CD4-positive, alpha-beta T cell treated with Interleukin-10 for 1 hour (primary cell): Measurements from ENCODE around the gene TRPM8.
"Not testable (repeated sequence)": the region's sequence is repeated elsewhere in the genome, so short reads cannot be mapped to it uniquely, and the experiment has no call there.

Experiments
- DNase-seq: peaks from one replicate; pipeline ENCODE4 v3.0.0-alpha.2; 2020

The TRPM8 gene

DNA sequence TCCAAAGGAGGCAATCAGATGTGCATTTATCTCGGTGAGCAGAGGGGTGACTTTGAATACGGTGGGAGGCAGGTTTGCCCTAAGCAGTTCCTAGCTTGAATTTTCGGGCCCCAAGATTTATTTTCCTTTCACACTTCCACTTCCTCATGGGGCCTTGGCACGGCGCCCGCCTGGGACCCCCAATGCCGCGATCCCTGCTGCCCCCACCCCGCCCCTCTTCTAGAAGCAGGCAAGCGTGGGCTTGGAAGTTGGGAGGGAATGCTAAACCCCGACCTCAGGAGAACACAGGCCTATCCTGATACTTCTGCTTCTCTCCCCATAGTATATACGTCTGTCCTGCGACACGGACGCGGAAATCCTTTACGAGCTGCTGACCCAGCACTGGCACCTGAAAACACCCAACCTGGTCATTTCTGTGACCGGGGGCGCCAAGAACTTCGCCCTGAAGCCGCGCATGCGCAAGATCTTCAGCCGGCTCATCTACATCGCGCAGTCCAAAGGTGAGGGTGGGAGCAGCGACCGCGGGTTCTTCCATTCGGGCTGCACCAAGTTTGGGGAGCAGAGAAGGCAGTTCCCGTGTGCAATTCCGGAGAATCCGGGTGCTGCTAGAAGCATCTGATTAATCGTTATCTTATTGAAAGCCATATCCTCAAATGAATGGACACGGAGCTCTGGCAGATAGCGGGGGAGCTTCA lies 21.6 kb downstream of the TRPM8 start:
- no peak for DNase-seq

DNA sequence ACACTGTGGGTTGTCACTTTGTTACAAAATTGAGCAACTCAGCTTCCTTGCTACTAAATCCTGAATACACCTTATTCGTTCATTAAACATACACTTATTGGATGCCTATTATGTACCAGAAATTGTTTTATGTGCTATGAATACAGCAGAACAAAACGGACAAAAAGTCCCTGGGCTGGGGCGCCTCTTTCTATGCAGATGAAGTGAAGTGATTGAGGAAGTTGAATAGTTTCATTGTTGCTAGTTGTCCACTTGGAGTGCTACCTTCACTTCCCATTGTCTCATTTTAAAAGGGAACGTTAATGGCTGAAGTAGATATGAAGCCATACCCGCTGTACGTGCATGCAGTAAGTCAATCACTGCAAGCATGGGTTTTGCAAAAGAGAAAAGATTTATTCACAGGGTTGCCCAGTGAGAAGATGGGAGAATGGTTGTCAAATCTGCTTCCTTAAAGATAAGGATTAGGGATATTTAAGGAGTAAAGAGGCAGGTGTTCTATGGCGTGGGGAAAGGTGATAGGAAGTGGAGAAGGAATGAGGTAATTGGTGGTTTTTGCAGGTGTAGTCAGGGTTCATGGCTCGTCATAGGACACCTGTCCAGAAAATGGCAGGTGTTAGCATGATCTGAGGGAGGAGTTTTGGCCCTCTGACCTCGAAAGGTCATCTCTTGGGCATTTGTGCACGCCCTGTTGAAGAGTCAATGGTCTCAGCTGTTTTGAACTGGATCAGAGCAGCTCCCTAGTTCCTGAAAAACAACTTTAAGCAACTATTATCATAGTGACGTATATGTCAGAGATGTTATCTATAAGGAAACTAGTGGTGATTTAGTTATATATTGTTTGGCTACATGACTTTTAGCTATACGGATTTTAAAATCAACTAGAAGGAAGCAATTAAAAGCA lies 23.5 kb downstream of the TRPM8 start:
- DNase-seq: no peak

DNA sequence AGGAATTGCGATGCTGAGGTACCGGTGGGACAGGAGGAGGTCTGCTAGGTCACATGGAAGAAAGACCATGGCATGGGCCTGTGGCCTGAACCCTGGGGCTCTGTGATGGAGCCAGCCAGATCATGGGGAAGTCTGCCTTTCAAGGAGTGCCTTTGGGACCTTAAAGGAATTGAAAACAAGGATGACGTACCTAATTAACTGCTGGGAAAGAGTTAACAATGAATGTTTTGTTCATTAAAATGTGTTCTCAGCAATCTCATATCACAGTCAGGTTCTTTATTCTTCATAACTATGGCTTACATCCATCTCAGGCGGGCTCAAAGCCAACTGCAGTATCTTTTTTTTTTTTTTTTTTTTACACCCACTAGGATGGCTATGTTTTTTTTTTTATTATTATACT lies 25.6 kb downstream of the TRPM8 start:
- no peak for DNase-seq

DNA sequence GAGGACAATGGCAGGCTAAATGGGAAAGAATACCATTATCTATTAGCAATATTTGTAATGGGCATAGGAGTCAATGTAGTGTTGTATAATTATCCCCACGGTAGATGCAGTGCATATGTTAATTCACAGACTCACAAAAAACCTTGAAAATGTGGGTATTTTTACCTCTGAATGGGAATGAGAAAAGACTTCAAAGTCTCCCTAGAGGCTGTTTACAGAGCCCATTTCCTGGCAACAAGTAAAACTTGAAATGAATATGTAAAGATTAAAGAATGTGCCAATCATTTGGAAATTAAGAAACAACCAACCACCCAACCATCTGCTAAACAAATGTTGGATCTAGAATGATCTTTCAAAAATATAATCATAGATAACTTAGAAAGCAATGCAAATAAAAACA lies 27.1 kb downstream of the TRPM8 start:
- no peak for DNase-seq

DNA sequence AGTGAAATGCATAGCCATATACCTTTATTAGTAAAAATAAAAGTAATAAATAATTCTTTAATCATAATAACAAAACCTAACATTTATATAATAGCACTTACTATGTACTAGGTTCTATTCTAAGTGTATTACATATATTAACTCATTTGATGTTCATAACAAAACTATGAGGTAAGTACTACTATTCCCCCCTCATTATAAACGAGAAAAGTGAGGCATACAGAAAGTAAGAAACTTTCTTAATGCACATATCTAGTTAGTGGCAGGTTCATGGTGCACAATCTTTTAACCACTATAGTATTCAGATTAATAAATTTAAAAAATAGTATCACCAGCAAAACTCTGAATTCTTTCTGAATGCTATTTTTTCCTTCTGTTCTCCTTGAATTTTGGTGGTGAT lies 27.5 kb downstream of the TRPM8 start:
- DNase-seq: no peak

DNA sequence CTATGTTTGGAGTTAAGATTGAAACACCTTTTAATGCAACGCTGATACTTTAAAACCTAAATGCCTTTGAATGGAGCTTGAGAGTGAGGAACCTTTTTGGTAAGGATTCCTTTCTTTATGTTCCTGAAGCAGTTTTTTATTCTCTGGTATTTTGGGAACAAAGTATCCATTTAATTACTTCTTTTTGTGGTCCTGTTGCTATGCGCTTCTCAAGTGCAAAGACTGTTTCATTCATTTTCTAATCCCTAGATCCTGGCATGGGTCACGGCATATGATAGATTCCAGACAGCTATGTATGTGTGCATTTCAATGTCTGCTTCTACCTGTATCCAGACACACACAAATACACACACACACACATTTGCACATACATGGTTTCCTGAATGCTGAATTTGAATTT lies 28.0 kb downstream of the TRPM8 start:
- no peak for DNase-seq

DNA sequence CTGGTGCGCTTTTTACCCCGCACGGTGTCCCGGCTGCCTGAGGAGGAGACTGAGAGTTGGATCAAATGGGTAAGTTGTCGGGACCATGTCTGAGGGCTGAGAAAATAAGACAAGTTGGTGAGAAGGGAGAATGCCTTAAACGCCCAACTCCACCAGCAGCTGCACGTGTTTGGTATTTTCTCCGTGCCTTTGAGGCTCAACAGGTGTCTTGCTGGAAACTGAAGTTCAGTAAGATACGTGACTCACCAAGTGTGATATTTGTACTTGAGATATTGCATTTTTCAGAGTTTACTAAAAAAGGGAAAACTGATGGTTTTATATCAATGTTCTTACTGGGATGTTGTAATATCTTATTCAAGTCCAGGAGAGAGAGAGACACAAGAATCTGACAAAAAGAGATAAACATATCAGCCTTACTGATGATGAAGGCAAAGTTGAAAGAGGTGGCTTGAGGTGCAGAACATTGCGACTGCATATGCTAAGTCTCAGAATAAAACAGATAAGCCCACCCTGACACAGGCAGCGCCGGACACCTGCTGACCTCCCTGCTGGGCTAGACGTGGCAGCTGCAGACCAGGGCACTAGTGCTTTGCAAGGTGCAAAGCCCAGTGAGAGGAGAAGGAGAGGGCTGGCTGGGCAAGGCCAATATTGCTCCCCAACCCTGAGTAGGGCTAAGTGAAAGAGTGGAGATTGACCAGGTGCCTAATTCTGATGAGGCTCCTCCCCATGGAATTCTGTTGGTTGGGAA lies 33.1 kb downstream of the TRPM8 start:
- no peak for DNase-seq

DNA sequence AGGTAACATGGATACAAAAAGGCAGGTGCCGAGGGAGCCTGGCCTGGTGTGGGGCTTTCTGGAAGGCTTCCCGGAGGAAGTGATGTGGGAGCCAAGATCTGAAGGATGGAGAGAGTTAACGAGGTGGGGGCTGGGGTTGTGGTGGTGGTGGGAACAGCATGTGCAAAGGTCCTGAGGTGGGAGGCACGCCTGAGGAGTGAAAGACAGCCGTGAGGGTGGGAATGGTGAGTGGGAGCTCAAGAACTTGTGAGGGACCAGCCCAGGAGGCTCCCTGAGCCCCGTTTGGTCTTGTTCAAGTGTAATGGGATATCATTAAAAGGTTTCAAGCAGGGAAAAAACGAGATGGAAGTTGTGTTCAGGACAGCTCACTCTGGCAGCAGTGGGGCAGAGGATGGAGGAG lies 35.2 kb downstream of the TRPM8 start:
- no peak for DNase-seq

DNA sequence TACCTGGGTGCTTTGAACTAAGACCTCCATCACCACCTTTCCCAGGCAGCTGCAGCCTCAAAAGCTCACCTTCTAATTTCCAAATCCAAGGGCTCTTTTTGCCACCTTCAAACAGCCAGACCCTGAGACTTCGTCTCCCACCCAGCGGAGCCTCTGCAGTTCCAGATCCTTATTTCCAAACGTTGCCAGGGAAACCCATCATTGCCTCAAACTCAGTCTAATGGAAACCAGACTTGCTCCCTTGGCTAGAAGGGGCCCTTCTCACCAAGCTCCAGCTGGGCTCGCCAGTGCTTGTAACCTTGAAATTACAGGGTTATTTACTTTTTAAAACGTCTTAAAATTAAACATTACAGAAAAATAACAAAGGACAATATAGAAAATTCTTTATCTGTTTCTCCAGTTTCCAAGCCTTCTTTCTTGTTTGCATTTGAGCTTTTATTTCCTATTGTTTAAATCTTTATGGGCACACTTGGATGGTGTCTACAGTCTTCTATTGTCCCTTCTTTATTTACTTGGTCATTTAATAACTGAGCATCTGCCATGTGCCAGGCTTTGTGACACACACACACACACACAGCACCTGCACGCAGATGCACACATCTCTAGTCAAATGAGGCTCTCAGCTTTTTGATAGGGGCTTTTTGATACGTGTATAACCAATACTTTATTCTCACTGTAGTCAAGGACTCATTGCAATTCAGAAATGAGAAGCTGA lies 36.1 kb downstream of the TRPM8 start:
- no peak for DNase-seq

DNA sequence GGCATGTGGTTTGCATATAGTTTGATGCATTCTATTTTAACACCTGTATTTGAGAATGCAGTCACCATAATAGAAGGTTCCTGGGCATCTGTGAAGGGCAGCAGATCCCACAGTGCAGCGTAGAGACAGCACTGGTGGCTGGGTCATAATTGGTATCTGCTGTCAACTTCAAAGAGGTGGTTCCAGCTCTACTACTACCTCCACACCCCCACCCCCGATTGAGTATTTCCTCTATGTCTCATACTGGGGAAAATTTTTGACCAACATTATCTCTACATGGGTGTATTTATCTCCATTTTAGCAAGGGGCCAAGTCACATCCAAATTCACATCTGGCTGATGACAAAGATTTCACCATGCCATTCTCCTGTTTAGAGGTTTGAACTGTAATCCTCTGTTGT lies 43.0 kb downstream of the TRPM8 start:
- DNase-seq: no peak

DNA sequence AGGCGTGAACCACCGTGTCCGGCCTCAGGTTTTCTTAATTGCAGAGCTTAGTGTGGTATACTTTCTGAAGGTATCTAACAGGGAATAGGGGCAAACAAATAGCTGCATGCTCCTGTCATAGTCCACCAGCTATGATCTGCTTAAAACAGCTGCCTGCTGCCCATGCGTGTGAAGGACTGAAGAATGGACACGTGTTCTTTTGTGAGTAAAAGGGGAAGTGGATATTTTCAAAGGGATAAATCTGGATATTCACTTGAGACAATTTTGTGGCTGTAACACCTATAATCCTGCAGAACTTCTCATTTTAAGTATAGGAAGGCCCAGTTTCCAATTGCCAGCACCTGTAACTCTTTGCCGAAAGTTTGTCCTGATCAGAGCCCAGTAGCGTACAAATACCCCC lies 44.7 kb downstream of the TRPM8 start:
- no peak for DNase-seq

DNA sequence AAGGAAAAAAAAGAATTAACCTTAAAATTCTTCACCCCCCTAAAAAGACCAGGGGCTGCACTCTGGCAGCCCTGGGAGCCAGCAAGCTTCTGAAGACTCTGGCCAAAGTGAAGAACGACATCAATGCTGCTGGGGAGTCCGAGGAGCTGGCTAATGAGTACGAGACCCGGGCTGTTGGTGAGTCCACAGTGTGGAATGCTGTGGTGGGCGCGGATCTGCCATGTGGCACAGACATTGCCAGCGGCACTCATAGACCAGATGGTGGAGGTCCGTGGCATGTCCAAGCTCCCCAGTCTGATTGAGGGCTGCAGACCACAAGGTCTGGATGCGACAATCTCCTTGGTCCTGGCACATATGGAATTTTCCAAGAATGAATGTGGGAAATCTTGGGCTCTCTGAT lies 47.4 kb downstream of the TRPM8 start:
- DNase-seq: no peak

DNA sequence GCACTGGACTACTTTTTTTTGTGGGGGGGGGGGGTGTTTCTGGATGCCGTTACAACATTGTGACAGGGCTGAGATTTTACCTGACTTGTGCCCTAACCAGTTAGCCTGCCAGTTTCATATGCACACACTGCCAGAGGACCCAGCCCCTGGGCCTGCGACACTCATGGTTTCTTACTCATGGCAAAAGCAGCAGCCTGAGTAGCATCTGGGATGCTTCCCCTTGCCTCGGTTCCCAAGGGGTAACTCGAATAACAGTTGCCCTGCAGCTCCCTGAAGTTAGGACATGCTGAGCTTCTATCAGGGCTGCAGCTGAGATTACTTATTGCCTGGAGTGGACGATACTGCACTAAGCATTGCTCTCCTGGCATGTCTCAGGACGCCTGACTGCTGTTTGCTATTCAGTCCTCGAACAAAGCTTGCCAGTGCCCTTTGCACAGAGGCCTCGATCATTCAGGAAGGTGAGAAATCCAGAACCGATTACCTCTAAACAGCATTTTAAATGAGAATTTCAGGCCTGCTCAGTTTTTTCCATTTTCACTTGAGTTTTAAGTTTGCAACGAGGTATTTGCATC lies 47.9 kb downstream of the TRPM8 start:
- DNase-seq: no peak

DNA sequence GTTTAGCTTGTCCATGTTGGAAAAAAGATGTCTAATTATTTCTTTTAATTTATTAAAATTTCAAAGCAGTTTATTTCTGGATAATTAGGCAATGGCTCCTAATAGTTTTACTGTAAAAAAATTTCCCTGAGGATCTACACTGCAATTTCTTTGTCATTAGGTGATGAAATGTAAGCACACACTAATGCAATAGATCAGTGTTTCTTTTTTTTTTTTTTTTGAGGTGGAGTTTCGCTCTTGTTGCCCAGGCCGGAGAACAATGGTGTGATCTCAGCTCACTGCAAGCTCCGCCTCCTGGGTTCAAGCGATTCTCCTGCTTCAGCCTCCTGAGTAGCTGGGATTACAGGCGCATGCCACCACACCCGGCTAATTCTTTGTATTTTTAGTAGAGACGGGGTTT lies 48.5 kb downstream of the TRPM8 start:
- not testable (repeated sequence) for DNase-seq

DNA sequence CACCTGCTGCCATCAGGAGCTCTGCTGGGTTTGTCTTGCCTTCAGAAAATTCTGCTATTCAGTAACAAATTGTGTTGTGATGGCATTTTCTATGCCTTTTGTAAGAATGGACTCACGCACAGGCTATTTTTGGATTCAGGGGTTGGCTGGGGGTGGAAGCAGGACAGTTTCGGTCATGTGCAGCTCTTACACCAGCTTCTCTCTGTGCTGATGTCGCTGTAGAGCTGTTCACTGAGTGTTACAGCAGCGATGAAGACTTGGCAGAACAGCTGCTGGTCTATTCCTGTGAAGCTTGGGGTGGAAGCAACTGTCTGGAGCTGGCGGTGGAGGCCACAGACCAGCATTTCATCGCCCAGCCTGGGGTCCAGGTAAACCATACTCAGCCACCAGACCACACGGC lies 49.2 kb downstream of the TRPM8 start:
- DNase-seq: no peak

DNA sequence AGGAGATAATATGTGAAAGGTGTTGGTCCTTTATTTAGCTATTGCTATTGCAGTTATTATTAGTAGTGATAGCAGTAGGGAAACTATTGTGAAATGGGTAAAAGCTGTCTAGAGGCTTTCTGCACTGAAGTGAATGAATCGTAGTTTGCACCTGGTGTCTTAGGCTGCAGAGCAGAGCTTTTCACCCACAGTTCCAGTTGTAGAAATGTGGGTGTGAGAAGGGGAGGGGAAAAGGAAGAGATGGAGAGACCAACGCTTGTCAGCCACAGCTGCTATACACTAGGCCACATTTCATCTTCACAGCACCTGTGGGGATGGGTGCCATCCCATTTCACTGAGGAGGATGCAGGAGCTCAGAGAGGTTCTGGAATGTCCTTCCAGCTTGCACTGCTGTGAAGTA lies 50.0 kb downstream of the TRPM8 start:
- no peak for DNase-seq

DNA sequence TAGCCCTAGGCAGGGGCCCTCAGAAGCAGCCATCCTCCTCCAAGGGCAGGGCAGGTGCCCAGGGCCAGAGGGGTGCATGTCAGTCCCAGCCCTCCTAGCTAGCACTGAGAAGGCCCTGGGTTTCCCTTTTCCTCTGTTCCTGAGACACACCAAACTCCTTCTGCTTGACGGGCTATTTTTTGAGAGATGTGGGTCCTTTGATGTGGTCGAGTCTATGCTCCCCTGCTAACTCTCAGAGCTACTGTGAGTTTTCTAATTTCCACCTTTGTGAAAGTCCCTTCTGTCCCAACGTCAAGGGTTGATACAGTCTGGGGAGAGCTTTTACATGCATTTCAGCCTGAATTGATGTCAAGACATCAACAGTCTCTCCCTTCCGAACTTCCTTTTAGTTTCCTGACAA lies 51.4 kb downstream of the TRPM8 start:
- no peak for DNase-seq

DNA sequence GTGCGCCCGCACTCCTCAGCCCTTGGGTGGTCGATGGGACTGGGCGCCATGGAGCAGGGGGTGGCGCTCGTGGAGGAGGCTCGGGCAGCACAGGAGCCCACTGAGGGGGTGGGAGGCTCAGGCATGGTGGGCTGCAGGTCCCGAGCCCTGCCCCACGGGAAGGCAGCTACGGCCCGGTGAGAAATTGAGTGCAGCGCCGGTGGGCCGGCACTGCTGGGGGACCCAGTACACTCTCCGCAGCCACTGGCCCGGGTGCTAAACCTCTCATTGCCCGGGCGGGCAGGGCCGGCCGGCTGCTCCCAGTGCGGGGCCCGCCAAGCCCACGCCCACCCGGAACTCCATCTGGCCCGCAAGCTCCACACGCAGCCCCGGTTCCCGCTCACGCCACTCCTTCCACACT lies 55.3 kb downstream of the TRPM8 start:
- DNase-seq: not testable (repeated sequence)

DNA sequence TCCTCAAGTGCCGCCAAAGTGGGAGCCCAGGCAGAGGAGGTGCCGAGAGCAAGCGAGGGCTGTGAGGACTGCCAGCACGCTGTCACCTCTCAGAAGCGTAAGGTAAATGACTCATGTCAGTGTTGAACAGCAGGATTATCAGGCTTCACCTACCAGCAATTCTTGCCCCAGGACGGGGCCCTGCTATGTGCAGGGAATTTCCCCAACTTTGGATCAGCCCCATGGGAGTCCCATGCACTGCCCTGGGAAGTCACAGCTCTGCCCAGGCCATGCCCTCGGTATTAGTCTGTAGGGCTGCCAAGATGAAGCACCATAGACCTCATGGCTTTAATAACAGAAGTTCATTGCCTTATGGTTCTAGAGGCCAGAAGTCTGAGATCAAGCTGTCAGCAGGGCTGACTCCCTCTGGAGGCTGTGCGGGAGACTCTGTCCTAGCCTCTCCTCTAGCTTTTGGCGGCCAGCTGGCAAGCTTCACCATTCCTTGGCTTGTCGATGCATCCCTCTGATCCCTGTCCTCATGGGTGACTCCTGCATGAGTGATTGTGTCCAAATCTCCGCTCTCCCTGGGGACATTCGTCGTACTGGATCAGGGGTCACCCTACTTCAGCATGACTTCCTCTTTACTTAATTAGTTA lies 55.9 kb downstream of the TRPM8 start:
- no peak for DNase-seq

DNA sequence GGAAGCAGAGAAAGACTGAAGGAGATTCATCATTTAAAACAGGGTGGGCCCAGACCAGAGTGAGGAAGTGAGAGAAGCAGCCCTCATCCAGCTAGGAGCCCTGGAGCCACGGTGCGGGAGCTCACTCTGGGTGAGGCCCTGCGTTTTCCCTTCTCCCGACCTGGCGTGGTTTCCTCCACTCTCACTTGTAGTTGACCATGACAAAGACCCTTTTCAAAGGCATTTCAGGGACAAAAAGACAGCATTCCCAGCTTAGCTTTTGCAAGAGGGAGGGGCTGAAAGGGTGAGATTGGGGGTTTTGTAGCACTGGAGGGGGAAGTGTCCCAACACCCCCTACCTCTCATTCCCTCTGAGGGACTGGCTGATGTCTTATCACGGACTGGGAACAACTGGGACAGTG lies 56.6 kb downstream of the TRPM8 start:
- DNase-seq: no peak

DNA sequence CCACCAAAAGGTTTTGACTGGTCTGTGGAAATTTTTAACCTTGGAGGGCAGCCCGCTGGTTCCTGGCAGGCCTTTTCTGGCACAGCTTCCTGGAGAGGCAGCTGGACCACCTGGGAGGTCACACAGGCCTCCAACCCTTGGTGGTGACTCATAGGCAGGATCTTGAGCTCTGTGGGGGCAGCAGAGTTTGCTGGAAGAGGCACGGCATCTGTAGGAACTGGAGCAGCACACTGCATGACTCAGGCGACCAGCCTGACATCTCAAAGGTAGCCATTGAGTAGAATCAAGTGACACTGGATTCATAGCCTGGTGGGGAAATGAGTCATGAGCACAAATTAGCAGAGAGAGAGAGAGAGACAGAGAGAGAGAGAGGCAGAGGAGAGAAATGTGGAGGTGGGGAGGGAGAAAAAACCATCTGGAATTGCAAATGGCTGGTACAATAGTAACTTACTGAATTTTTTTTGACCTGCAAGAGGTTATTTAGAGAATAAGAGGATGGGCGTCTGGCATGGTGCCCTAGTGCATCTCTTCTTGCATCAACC lies 57.4 kb downstream of the TRPM8 start:
- no peak for DNase-seq

DNA sequence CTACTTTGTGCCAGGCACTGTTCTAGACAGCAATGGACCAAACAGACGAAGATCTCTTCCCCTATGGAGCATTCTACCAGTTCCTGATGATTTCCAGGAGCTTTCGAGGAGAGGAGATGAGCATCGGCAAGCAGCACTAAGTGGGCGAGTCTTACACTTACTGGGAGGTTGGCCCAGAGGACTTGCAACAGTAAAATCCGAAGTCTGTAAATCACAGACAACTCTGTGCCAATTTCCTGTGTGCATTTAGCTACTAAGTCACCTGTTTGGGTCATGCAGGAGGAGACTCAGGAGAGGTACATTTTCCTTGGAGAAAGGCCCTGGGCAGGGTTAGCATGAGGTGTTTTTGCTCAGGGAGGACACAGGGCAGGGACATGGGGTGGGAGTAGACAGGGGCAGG lies 58.9 kb downstream of the TRPM8 start:
- no peak for DNase-seq
